ENCODE data around the gene ZNF430.
"Not testable (repeated sequence)": the region's sequence is repeated elsewhere in the genome, so short reads cannot be mapped to it uniquely, and the experiment has no call there.

ZNF430 gene

GRCh38 chr19:21020298-21021227, at the start of gene ZNF430:
TSS of gene ZNF430 (plus strand) at chr19:21020657. CDS start at chr19:21020801, 144 bp downstream.
- H3K27ac ChIP-seq (ENCODE audit: low read depth, low read length): peak within 1 kb of the TSS; percentile 84
- H3K4me3 ChIP-seq (ENCODE audit: low read depth in 1 of 5, low read length in 5 of 5): peak within 1 kb of the TSS; percentile 80 to 98 (median 94)
- no peaks in the 10 kb centered on the region for H3K27me3 ChIP-seq (ENCODE audit: control insufficient read depth in 5 of 5, insufficient read depth in 4 of 5, low read length in 5 of 5)
- peak within 1 kb of the TSS; percentile 87 to 97 (median 92) for H3K9ac ChIP-seq (ENCODE audit: low read length in 5 of 5)
- H3K9me3 ChIP-seq (ENCODE audit: control insufficient read depth in 5 of 5, low read length in 5 of 5): peaks cover 0 to 3% (median 0%) of the 10 kb centered on the region in 5 donors
- H3K4me1 ChIP-seq (ENCODE audit: control insufficient read depth in 5 of 5, insufficient read depth in 5 of 5, low read length in 5 of 5): peaks cover 0 to 25% (median 15%) of the 10 kb centered on the region in 5 donors
- peaks cover 0 to 8% (median 6%) of the 10 kb centered on the region in 5 donors for H3K36me3 ChIP-seq (ENCODE audit: control insufficient read depth in 5 of 5, insufficient read depth in 5 of 5, low read length in 5 of 5)

- H3K27me3 ChIP-seq (ENCODE audit: control insufficient read depth in 5 of 5, insufficient read depth in 4 of 5, low read length in 5 of 5); H3K9ac ChIP-seq (ENCODE audit: low read length in 5 of 5); H3K4me3 ChIP-seq (ENCODE audit: low read depth in 1 of 5, low read length in 5 of 5); H3K36me3 ChIP-seq (ENCODE audit: control insufficient read depth in 5 of 5, insufficient read depth in 5 of 5, low read length in 5 of 5); H3K4me1 ChIP-seq (ENCODE audit: control insufficient read depth in 5 of 5, insufficient read depth in 5 of 5, low read length in 5 of 5); H3K9me3 ChIP-seq (ENCODE audit: control insufficient read depth in 5 of 5, low read length in 5 of 5); H3K27ac ChIP-seq (ENCODE audit: low read depth, low read length): not testable (repeated sequence)
These were observed 27.7 kb upstream of the ZNF430 start for GRCh38 chr19:20992788-20993187.

GRCh38 chr19:20999731-21000352, 20.6 kb upstream of the ZNF430 start:
- Histone ChIP-seq H3K4me3 (ENCODE audit: low read depth in 1 of 5, low read length in 5 of 5) (peak overlapping the region; percentile 70 to 82 (median 79)), H3K27me3 (ENCODE audit: control insufficient read depth in 5 of 5, insufficient read depth in 4 of 5, low read length in 5 of 5) (no peaks in the 10 kb centered on the region), H3K27ac (ENCODE audit: low read depth, low read length) (no peak overlapping the region), H3K9ac (ENCODE audit: low read length in 5 of 5) (peak overlapping the region in 3 of 5 donors; percentile 1 to 52 (median 43)), H3K4me1 (ENCODE audit: control insufficient read depth in 5 of 5, insufficient read depth in 5 of 5, low read length in 5 of 5) (peaks cover 0 to 9% (median 8%) of the 10 kb centered on the region in 5 donors), H3K9me3 (ENCODE audit: control insufficient read depth in 5 of 5, low read length in 5 of 5) (no peaks in the 10 kb centered on the region), H3K36me3 (ENCODE audit: control insufficient read depth in 5 of 5, insufficient read depth in 5 of 5, low read length in 5 of 5) (no peaks in the 10 kb centered on the region)

GRCh38 chr19:21021238-21021637, 781 bp downstream of the ZNF430 start:
- not testable (repeated sequence) for H3K9me3 ChIP-seq (ENCODE audit: control insufficient read depth in 5 of 5, low read length in 5 of 5); H3K27me3 ChIP-seq (ENCODE audit: control insufficient read depth in 5 of 5, insufficient read depth in 4 of 5, low read length in 5 of 5)
- peak overlapping the region; percentile 87 to 97 (median 92) for H3K9ac ChIP-seq (ENCODE audit: low read length in 5 of 5)
- H3K4me3 ChIP-seq (ENCODE audit: low read depth in 1 of 5, low read length in 5 of 5): peak overlapping the region; percentile 80 to 98 (median 94)
- H3K36me3 ChIP-seq (ENCODE audit: control insufficient read depth in 5 of 5, insufficient read depth in 5 of 5, low read length in 5 of 5): peaks cover 0 to 14% (median 9%) of the 10 kb centered on the region in 5 donors
- peaks cover 0 to 25% (median 15%) of the 10 kb centered on the region in 5 donors for H3K4me1 ChIP-seq (ENCODE audit: control insufficient read depth in 5 of 5, insufficient read depth in 5 of 5, low read length in 5 of 5)
- H3K27ac ChIP-seq (ENCODE audit: low read depth, low read length): peak overlapping the region; percentile 84

- Histone ChIP-seq H3K4me1 (ENCODE audit: control insufficient read depth in 5 of 5, insufficient read depth in 5 of 5, low read length in 5 of 5) (peaks cover 0 to 25% (median 17%) of the 10 kb centered on the region in 5 donors), H3K9me3 (ENCODE audit: control insufficient read depth in 5 of 5, low read length in 5 of 5) (peaks cover 0 to under 1% (median 0%) of the 10 kb centered on the region in 5 donors), H3K36me3 (ENCODE audit: control insufficient read depth in 5 of 5, insufficient read depth in 5 of 5, low read length in 5 of 5) (peaks cover 3 to 17% (median 12%) of the 10 kb centered on the region in 5 donors), H3K27me3 (ENCODE audit: control insufficient read depth in 5 of 5, insufficient read depth in 4 of 5, low read length in 5 of 5) (no peaks in the 10 kb centered on the region), H3K9ac (ENCODE audit: low read length in 5 of 5) (peak overlapping the region in 1 of 5 donors; percentile 26), H3K27ac (ENCODE audit: low read depth, low read length) (peak overlapping the region; percentile 74), H3K4me3 (ENCODE audit: low read depth in 1 of 5, low read length in 5 of 5) (no peak overlapping the region)
These were observed 2.5 kb downstream of the ZNF430 start for GRCh38 chr19:21022996-21023395.

- Histone ChIP-seq H3K4me3 (ENCODE audit: low read depth in 1 of 5, low read length in 5 of 5) (no peak overlapping the region), H3K27ac (ENCODE audit: low read depth, low read length) (peak overlapping the region; percentile 60), H3K9me3 (ENCODE audit: control insufficient read depth in 5 of 5, low read length in 5 of 5) (no peaks in the 10 kb centered on the region), H3K27me3 (ENCODE audit: control insufficient read depth in 5 of 5, insufficient read depth in 4 of 5, low read length in 5 of 5) (no peaks in the 10 kb centered on the region), H3K36me3 (ENCODE audit: control insufficient read depth in 5 of 5, insufficient read depth in 5 of 5, low read length in 5 of 5) (peaks cover 3 to 17% (median 12%) of the 10 kb centered on the region in 5 donors), H3K9ac (ENCODE audit: low read length in 5 of 5) (no peak overlapping the region), H3K4me1 (ENCODE audit: control insufficient read depth in 5 of 5, insufficient read depth in 5 of 5, low read length in 5 of 5) (peaks cover 0 to 25% (median 17%) of the 10 kb centered on the region in 5 donors)
These were observed 3.4 kb downstream of the ZNF430 start for GRCh38 chr19:21023901-21024300.

GRCh38 chr19:21028969-21029268, 8.5 kb downstream of the ZNF430 start:
- Histone ChIP-seq H3K36me3 (ENCODE audit: control insufficient read depth in 5 of 5, insufficient read depth in 5 of 5, low read length in 5 of 5) (peaks cover 6 to 26% (median 14%) of the 10 kb centered on the region in 5 donors), H3K27me3 (ENCODE audit: control insufficient read depth in 5 of 5, insufficient read depth in 4 of 5, low read length in 5 of 5) (no peaks in the 10 kb centered on the region), H3K9ac (ENCODE audit: low read length in 5 of 5) (no peak overlapping the region), H3K4me3 (ENCODE audit: low read depth in 1 of 5, low read length in 5 of 5) (no peak overlapping the region), H3K27ac (ENCODE audit: low read depth, low read length) (no peak overlapping the region), H3K9me3 (ENCODE audit: control insufficient read depth in 5 of 5, low read length in 5 of 5) (no peaks in the 10 kb centered on the region), H3K4me1 (ENCODE audit: control insufficient read depth in 5 of 5, insufficient read depth in 5 of 5, low read length in 5 of 5) (peaks cover 0 to 2% (median 0%) of the 10 kb centered on the region in 5 donors)

- Histone ChIP-seq H3K27ac (ENCODE audit: low read depth, low read length) (no peak overlapping the region), H3K36me3 (ENCODE audit: control insufficient read depth in 5 of 5, insufficient read depth in 5 of 5, low read length in 5 of 5) (peaks cover 17 to 33% (median 18%) of the 10 kb centered on the region in 5 donors), H3K9me3 (ENCODE audit: control insufficient read depth in 5 of 5, low read length in 5 of 5) (peaks cover 5 to 25% (median 14%) of the 10 kb centered on the region in 5 donors), H3K4me3 (ENCODE audit: low read depth in 1 of 5, low read length in 5 of 5) (no peak overlapping the region), H3K9ac (ENCODE audit: low read length in 5 of 5) (no peak overlapping the region), H3K4me1 (ENCODE audit: control insufficient read depth in 5 of 5, insufficient read depth in 5 of 5, low read length in 5 of 5) (no peaks in the 10 kb centered on the region), H3K27me3 (ENCODE audit: control insufficient read depth in 5 of 5, insufficient read depth in 4 of 5, low read length in 5 of 5) (no peaks in the 10 kb centered on the region)
These were observed 24.6 kb downstream of the ZNF430 start for GRCh38 chr19:21045028-21045427.

- Histone ChIP-seq H3K27ac (ENCODE audit: low read depth, low read length) (no peak overlapping the region), H3K9me3 (ENCODE audit: control insufficient read depth in 5 of 5, low read length in 5 of 5) (peaks cover 5 to 25% (median 14%) of the 10 kb centered on the region in 5 donors), H3K4me3 (ENCODE audit: low read depth in 1 of 5, low read length in 5 of 5) (no peak overlapping the region), H3K27me3 (ENCODE audit: control insufficient read depth in 5 of 5, insufficient read depth in 4 of 5, low read length in 5 of 5) (no peaks in the 10 kb centered on the region), H3K9ac (ENCODE audit: low read length in 5 of 5) (no peak overlapping the region), H3K4me1 (ENCODE audit: control insufficient read depth in 5 of 5, insufficient read depth in 5 of 5, low read length in 5 of 5) (no peaks in the 10 kb centered on the region), H3K36me3 (ENCODE audit: control insufficient read depth in 5 of 5, insufficient read depth in 5 of 5, low read length in 5 of 5) (peaks cover 12 to 28% (median 15%) of the 10 kb centered on the region in 5 donors)
These were observed 26.0 kb downstream of the ZNF430 start for GRCh38 chr19:21046489-21046888.

GRCh38 chr19:21047716-21048115, 27.3 kb downstream of the ZNF430 start:
- Histone ChIP-seq H3K9me3 (ENCODE audit: control insufficient read depth in 5 of 5, low read length in 5 of 5) (peaks cover 6 to 28% (median 19%) of the 10 kb centered on the region in 5 donors), H3K27ac (ENCODE audit: low read depth, low read length) (no peak overlapping the region), H3K4me3 (ENCODE audit: low read depth in 1 of 5, low read length in 5 of 5) (no peak overlapping the region), H3K27me3 (ENCODE audit: control insufficient read depth in 5 of 5, insufficient read depth in 4 of 5, low read length in 5 of 5) (no peaks in the 10 kb centered on the region), H3K36me3 (ENCODE audit: control insufficient read depth in 5 of 5, insufficient read depth in 5 of 5, low read length in 5 of 5) (peaks cover 10 to 34% (median 16%) of the 10 kb centered on the region in 5 donors), H3K9ac (ENCODE audit: low read length in 5 of 5) (no peak overlapping the region), H3K4me1 (ENCODE audit: control insufficient read depth in 5 of 5, insufficient read depth in 5 of 5, low read length in 5 of 5) (no peaks in the 10 kb centered on the region)
